ENCODE measurements around the gene WFIKKN1. TPM values are rescaled to one million over a fixed set of nuclear protein-coding genes. Genes with fewer than 3 reads are reported as not detected.
A peak's percentile ranks its signal among the peaks of the same experiment; 100 is the strongest.

The WFIKKN1 gene
- total RNA-seq, 1 donor from 2014 or later = 1.5 TPM

DNA sequence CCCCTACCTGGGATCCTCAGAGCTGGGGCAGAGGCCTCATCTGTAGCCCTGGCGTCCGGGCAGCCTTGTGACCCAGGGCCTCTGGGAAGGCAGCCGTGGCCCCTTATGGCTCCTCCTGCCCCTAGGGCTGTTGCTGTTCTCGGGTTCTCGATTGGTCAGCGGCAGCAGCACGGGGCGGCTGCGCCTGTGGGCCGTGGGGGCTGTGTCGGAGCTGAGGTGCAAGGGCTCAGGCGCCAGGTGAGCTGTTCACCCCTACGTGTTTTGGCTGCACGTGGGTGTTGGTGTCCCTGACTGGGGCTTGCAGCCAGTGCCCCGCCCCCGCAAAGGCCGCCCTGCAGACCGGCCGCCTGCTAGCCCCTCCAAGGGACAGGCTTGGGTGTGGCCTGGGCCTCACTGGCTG lies 31.3 kb downstream of the WFIKKN1 start:
- ATAC-seq (no peak), DNase-seq (no peak)
- H3K4me3 ChIP-seq = no peak overlapping the region
- TF ChIP-seq, protein P1, sequence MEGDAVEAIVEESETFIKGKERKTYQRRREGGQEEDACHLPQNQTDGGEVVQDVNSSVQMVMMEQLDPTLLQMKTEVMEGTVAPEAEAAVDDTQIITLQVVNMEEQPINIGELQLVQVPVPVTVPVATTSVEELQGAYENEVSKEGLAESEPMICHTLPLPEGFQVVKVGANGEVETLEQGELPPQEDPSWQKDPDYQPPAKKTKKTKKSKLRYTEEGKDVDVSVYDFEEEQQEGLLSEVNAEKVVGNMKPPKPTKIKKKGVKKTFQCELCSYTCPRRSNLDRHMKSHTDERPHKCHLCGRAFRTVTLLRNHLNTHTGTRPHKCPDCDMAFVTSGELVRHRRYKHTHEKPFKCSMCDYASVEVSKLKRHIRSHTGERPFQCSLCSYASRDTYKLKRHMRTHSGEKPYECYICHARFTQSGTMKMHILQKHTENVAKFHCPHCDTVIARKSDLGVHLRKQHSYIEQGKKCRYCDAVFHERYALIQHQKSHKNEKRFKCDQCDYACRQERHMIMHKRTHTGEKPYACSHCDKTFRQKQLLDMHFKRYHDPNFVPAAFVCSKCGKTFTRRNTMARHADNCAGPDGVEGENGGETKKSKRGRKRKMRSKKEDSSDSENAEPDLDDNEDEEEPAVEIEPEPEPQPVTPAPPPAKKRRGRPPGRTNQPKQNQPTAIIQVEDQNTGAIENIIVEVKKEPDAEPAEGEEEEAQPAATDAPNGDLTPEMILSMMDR (IDR thresholded peaks at IDR 0.05) = no peak
- intact Hi-C loops (cut with DNase I) = no loop called here
- H3K4me1 ChIP-seq = peaks cover 4% of the 10 kb centered on the region
- no peak overlapping the region for H3K27ac ChIP-seq
- H3K36me3 ChIP-seq = no peaks in the 10 kb centered on the region
- no peaks in the 10 kb centered on the region for H3K9me3 ChIP-seq
- no peaks in the 10 kb centered on the region for H3K27me3 ChIP-seq

DNA sequence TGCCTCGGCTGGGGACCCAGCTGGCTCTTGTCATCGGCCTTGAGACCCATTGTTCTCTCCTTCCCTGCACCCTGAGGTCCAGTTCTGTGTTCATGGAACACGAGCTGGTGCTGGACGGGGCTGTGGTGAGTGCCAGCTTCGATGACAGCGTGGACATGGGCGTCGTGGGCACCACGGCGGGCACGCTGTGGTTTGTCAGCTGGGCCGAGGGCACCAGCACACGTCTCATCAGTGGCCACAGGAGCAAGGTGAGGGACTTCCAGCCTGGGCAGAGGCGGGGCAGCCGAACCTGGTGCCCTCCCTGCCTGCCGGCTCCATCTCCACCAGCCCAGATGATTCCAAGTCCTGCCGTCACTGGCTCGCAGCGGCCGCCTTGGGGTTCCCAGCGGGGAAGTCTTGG lies 31.8 kb downstream of the WFIKKN1 start:
- H3K4me3 ChIP-seq = no peak overlapping the region
- H3K4me1 ChIP-seq = peaks cover 9% of the 10 kb centered on the region
- ATAC-seq (no peak), DNase-seq (no peak)
- H3K9me3 ChIP-seq = no peaks in the 10 kb centered on the region
- TF ChIP-seq, protein P1 (IDR thresholded peaks at IDR 0.05) = no peak
- H3K27ac ChIP-seq = no peak overlapping the region
- H3K27me3 ChIP-seq = no peaks in the 10 kb centered on the region
- intact Hi-C loops (cut with DNase I) = no loop called here
- H3K36me3 ChIP-seq = no peaks in the 10 kb centered on the region

DNA sequence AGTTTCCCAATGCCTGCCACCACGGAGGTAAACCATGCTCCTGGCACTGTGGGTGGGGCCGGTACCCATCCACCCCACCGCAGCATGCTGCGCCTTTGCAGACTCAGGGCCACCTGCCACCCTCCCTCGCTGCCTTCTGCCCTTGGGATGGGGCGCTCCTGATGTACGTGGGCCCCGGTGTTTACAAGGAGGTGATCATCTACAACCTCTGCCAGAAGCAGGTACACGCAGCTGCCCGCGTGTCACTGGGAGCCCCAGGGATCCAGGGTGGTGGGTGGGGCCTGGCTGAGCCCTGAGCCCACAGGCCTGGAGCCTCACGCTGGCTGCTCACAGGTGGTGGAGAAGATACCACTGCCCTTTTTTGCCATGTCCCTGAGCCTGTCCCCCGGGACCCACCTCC lies 35.8 kb downstream of the WFIKKN1 start:
- Histone ChIP-seq H3K27ac (no peak overlapping the region), H3K9me3 (no peaks in the 10 kb centered on the region), H3K4me1 (peaks cover 12% of the 10 kb centered on the region), H3K36me3 (peaks cover 19% of the 10 kb centered on the region), H3K27me3 (no peaks in the 10 kb centered on the region), H3K4me3 (no peak overlapping the region)
- ATAC-seq (no peak), DNase-seq (no peak)
- TF ChIP-seq, protein P1 (IDR thresholded peaks at IDR 0.05) = no peak
- intact Hi-C loops (cut with DNase I) = no loop called here

DNA sequence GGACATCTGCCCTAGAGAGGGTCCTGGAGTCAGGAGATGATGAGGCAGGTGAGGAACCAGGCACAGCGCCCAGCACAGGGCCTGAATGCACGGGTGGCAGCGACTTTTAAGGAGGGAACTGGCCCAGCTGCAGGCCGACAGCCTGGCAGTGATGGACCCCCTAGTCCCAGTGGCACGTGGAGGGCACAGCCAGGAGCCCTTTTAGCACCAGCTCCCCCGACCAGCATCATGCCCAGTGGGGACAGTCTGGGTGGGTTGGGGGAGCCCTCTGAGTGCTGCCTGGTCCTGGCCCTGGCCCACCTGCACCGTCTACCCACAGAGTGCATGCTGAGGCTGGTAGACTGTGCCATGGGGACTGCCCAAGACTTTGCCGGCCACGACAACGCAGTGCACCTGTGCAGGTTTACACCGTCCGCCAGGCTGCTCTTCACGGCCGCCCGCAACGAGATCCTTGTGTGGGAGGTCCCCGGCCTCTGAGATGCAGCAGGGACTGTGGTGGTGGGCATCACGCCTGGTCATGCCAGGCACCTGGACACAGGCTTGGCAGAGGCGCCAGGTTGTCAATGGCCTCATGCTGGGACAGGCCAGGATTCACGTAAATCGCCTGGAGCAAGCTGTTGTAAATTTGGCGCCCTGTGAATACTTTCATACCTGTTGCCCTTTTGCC lies 36.5 kb downstream of the WFIKKN1 start:
- intact Hi-C loops (cut with DNase I) = no loop called here
- Histone ChIP-seq H3K27ac (peak overlapping the region; percentile 87), H3K4me1 (peaks cover 12% of the 10 kb centered on the region), H3K4me3 (peak overlapping the region; percentile 97), H3K36me3 (peaks cover 26% of the 10 kb centered on the region), H3K27me3 (no peaks in the 10 kb centered on the region), H3K9me3 (no peaks in the 10 kb centered on the region)
- ATAC-seq = no peak
- no peak for DNase-seq
- TF ChIP-seq, protein P1 (IDR thresholded peaks at IDR 0.05) = no peak

DNA sequence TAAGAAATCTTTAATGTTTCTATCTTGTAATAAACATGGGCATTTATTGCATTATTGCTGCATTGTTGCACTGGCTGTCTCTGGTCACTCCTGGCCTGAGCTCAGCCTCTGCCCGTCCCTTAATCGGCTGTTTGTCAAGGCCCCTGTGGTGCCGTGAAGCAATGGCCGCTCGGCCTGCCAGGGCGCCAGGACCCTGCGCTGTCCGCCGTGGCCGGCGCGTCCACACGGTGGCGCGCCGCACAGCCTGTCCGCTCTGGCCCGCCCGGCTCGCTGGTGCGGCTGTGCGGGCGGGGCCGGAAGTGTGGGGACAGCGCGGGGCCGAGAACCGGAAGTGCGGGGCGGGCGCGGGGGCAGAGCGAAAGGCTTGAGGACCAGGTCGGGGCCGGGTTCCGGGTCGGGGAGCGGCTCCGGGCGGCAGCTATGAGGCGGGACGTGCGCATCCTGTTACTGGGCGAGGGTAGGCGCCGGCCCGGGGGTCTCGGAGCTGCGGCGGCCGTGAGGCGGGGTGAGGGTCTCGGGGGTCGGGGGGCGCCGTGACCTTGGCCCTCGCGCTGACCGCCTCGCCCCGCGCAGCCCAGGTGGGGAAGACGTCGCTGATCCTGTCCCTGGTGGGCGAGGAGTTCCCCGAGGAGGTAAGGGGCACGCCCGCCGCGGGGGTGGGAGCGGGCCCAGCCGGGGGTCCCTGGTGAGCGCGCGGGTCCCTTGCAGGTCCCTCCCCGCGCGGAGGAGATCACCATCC lies 37.2 kb downstream of the WFIKKN1 start, which contains the start of gene RHOT2:
Gene RHOT2 (plus strand): TSS at position 353 of the 739 bp plus-strand sequence. CDS start 68 bp downstream, at position 421.
- Histone ChIP-seq H3K27me3 (no peaks in the 10 kb centered on the region), H3K27ac (peak within 1 kb of the TSS; percentile 87), H3K9me3 (no peaks in the 10 kb centered on the region), H3K36me3 (peaks cover 33% of the 10 kb centered on the region), H3K4me3 (peak within 1 kb of the TSS; percentile 97), H3K4me1 (peaks cover 12% of the 10 kb centered on the region)
- ATAC-seq (peak; percentile 96), DNase-seq (peak; percentile 97)
- TF ChIP-seq, protein P1 (IDR thresholded peaks at IDR 0.05) = peak; percentile 84
- intact Hi-C loops (cut with DNase I) = no loop called here
